GM10248 (cell line): ENCODE data around the gene TAP1.

Experiments used
- CTCF ChIA-PET: fragments of 300-600 bp; sonication (Branson Sonifier 250); formaldehyde crosslinking; extraction: SDS; loops from one replicate; lab custom pipeline; 2021; ENCODE audit warnings: antibody characterized with exemption; lab: Yijun Ruan, JAX
- POLR2A ChIA-PET: fragments of 350-650 bp; sonication (Branson Sonifier 250); formaldehyde crosslinking; extraction: SDS; loops from one replicate; lab custom pipeline; 2020; ENCODE audit warnings: antibody characterized with exemption; lab: Yijun Ruan, JAX
- DNase-seq: peaks from one replicate; pipeline ENCODE4 v3.0.0; 2012; ENCODE audit errors: extremely low spot score
- CTCF ChIP-seq: IDR thresholded peaks from 2 replicates; pipeline ENCODE4 v1.5.1; 2012; ENCODE audit warnings: mild to moderate bottlenecking, low read depth; ENCODE audit errors: extremely low read depth, missing control alignments, control extremely low read depth

TAP1 gene

DNA sequence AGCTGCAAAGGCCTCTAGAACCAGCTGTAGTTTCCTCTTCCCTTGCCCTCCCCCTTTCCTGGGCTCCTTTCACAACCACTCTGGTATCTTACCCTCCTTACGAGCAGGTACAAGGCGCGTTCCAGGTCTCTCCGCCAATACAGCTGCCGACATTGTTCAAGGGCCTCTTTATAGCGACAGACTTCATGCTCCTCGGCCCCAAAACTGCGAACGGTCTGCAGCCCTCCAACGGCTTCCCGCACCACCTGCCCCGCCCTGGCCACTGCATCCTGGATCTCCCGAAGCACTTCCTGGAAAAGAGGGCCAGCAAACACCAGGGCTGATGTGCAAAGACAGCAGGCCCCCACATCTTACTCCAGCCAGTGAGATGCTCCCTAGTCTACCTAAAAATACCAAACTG lies 21.0 kb downstream of the TAP1 start:
- no peak for TF ChIP-seq CTCF
- ChIA-PET POLR2A (no interaction called here), CTCF (interaction anchor here (1.2 to 2.5 kb wide), 3 partner anchors 14 to 36 kb away, joined by 3 to 12 read pairs (median 7); partner anchors contain the start of genes PSMB9 and TAP1)
- no peak for DNase-seq

DNA sequence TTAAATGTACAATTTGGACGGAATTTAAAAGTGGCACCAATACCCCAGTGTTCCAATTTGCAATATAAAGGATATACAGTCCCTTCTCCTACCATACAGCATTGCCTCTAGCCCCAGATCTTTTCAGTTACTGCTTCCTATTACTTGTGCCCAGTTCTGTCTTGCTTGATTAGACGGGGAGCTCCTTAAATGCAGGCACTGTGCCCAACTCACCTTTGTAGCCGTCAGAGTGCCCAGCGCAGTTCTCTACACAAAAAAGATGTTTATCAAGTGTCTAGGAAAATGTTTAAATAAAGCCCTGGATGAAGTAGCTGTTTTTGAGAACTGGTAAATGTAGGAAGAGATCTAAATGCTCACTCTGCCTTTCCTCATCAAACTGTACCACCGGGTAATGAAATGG lies 22.6 kb downstream of the TAP1 start:
- ChIA-PET CTCF (interaction anchor here (0.8 to 1.5 kb wide), 4 partner anchors 11 to 154 kb away, joined by 3 to 6 read pairs (median 4); partner anchors contain the start of gene TAP1), POLR2A (no interaction called here)
- no peak for DNase-seq
- no peak for TF ChIP-seq CTCF

DNA sequence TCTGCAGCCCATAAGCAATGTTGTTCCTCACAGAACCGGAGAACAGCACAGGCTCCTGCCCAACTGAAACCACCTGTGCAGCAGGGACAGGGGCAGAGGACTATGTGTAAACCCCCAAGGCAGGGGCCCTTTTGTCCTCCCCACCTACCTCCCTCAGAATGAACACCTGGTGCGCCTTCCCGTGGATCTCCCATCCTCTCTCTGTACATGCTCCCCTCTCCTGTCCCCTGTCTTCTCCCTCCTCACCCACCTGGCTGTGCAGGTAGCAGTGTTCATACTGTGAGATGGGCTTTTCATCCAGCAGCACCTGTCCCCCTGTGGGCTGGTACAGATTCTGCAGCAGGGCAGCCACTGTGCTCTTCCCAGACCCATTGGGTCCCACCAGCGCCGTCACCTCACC lies 23.5 kb downstream of the TAP1 start:
- no peak for TF ChIP-seq CTCF
- DNase-seq, result no peak
- ChIA-PET CTCF (interaction anchor here (1.5 to 7.6 kb wide), 3 partner anchors 8 to 39 kb away, joined by 4 to 64 read pairs (median 50); partner anchors contain the start of gene TAP2), POLR2A (no interaction called here)

DNA sequence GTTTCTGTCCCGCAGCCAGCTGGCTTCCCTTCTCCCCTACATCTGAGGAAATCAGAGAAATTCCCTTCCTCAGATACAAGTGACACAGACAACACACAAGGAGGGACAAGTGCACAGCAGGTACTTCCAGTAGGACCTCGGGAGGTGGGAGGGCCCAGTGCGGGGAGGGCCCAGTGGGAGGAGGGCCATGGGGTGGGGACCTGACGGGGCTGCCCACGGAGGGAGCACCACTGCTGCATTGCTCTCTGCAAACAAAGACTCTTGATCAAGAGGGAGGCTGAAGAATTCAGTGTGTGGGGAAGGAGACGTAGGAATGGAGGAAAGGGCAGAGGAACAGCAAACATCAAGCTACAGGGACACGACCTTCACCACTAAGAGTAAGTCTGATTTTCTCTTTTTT lies 24.0 kb downstream of the TAP1 start:
- ChIA-PET POLR2A (no interaction called here), CTCF (interaction anchor here (1.3 to 7.6 kb wide), 4 partner anchors 9 to 40 kb away, joined by 3 to 64 read pairs (median 27); partner anchors contain the start of genes TAP1 and TAP2)
- no peak for TF ChIP-seq CTCF
- no peak for DNase-seq

- ChIA-PET POLR2A (no interaction called here), CTCF (interaction anchor here (1.0 to 7.6 kb wide), 6 partner anchors 11 to 158 kb away, joined by 3 to 64 read pairs (median 11); partner anchors contain the start of genes TAP1 and TAP2)
- TF ChIP-seq CTCF, result no peak
- no peak for DNase-seq
Measured at GRCh38 chr6:32827025-32827424, 26.5 kb downstream of the TAP1 start.

- ChIA-PET POLR2A (no interaction called here), CTCF (interaction anchor here (1.0 to 7.6 kb wide), 8 partner anchors 8 to 159 kb away, joined by 3 to 64 read pairs (median 4); partner anchors contain the start of genes PSMB9, TAP1 and TAP2)
- peak; percentile 36 for TF ChIP-seq CTCF
- no peak for DNase-seq
Measured at GRCh38 chr6:32825966-32826365, 27.5 kb downstream of the TAP1 start.
